CD14-positive monocyte (primary cell): Measurements from ENCODE around the gene SCRN1. TPM values are rescaled to one million over a fixed set of nuclear protein-coding genes. Genes with fewer than 3 reads are reported as not detected.
"Not testable (repeated sequence)": the region's sequence is repeated elsewhere in the genome, so short reads cannot be mapped to it uniquely, and the experiment has no call there.

Experiments used
- DNase-seq, 3 donors: peaks; one replicate each; pipeline ENCODE4 v3.0.0-alpha.2; 2011 to 2022
- H2AFZ ChIP-seq: 2 replicates; pipeline ENCODE4 v1.6.0; 2012; ENCODE audit warnings: mild to moderate bottlenecking, low read depth, low read length, inconsistent platforms; ENCODE audit not compliant: insufficient read depth, poor library complexity, severe bottlenecking
- H3K27ac ChIP-seq, 2 donors: 1 replicate in 1 of 2; 2 replicates in 1 of 2; pipeline ENCODE4 v1.5.1; 2012 to 2013; ENCODE audit warnings: low read length in 2 of 2, control low read depth in 1 of 2, inconsistent platforms in 1 of 2, low read depth in 1 of 2, mild to moderate bottlenecking in 1 of 2
- H3K27me3 ChIP-seq, 2 donors: one replicate each; pipeline versions ENCODE4 v1.6.0 to v1.6.1; 2011 to 2013; ENCODE audit warnings: low read length in 2 of 2; ENCODE audit not compliant: control insufficient read depth in 2 of 2, insufficient read depth in 2 of 2
- H3K36me3 ChIP-seq, 2 donors: replicated peaks in 1 of 2; 1 replicate in 1 of 2; 2 replicates in 1 of 2; pipeline versions ENCODE4 v1.5.1 to v1.6.1; 2012 to 2013; ENCODE audit warnings: low read length in 2 of 2, control low read depth in 1 of 2, inconsistent platforms in 1 of 2, mild to moderate bottlenecking in 1 of 2; ENCODE audit not compliant: insufficient read depth in 2 of 2, control insufficient read depth in 1 of 2
- H3K4me1 ChIP-seq, 2 donors: 1 replicate in 1 of 2; 2 replicates in 1 of 2; pipeline versions ENCODE4 v1.5.1 to v1.6.1; 2012 to 2013; ENCODE audit warnings: low read length in 2 of 2, control low read depth in 1 of 2, inconsistent platforms in 1 of 2, mild to moderate bottlenecking in 1 of 2, moderate library complexity in 1 of 2; ENCODE audit not compliant: insufficient read depth in 2 of 2, control insufficient read depth in 1 of 2
- H3K4me2 ChIP-seq: replicated peaks from 2 replicates; pipeline ENCODE3; 2012; ENCODE audit warnings: low read length, moderate library complexity, mild to moderate bottlenecking; ENCODE audit not compliant: poor library complexity, severe bottlenecking; ENCODE audit errors: extremely low read depth
- H3K4me3 ChIP-seq, 3 experiments: fragments of 200-600 bp in 1 of 3; sonication (generic) in 1 of 3; replicated peaks in 1 of 3; 1 replicate in 2 of 3; 2 replicates in 1 of 3; pipeline ENCODE4 v1.5.1; 2011 to 2013; ENCODE audit warnings: low read length in 3 of 3, mild to moderate bottlenecking in 3 of 3, control low read depth in 2 of 3, low read depth in 2 of 3, inconsistent platforms in 1 of 3, moderate library complexity in 1 of 3
- H3K79me2 ChIP-seq: 2 replicates; pipeline ENCODE4 v1.6.0; 2012; ENCODE audit warnings: mild to moderate bottlenecking, control low read depth, inconsistent platforms, low read length, moderate library complexity; ENCODE audit not compliant: insufficient read depth
- H3K9ac ChIP-seq: 2 replicates; pipeline ENCODE4 v1.6.0; 2017; ENCODE audit warnings: low read length, mild to moderate bottlenecking; ENCODE audit not compliant: insufficient read depth, poor library complexity, severe bottlenecking
- H3K9me3 ChIP-seq, 2 donors: replicated peaks in 1 of 2; 1 replicate in 1 of 2; 2 replicates in 1 of 2; pipeline versions ENCODE4 v1.5.1 to v1.6.1; 2012 to 2013; ENCODE audit warnings: low read length in 2 of 2, control low read depth in 1 of 2; ENCODE audit not compliant: control insufficient read depth in 1 of 2, insufficient read depth in 1 of 2
- H4K20me1 ChIP-seq: 2 replicates; pipeline ENCODE4 v1.6.0; 2012; ENCODE audit warnings: mild to moderate bottlenecking, low read length, control low read depth, moderate library complexity; ENCODE audit not compliant: insufficient read depth
- H3K27ac Mint-ChIP-seq, 7 donors: one replicate each; pipeline ENCODE4 v1.8.0; 2020; ENCODE audit warnings: mild to moderate bottlenecking in 7 of 7, mixed read lengths in 7 of 7, moderate library complexity in 6 of 7, inconsistent platforms in 2 of 7
- H3K27me3 Mint-ChIP-seq, 3 donors: one replicate each; pipeline ENCODE4 v1.8.0; 2021 to 2022; ENCODE audit warnings: low read depth in 3 of 3, mild to moderate bottlenecking in 3 of 3, mixed read lengths in 3 of 3, moderate library complexity in 3 of 3, inconsistent platforms in 1 of 3
- H3K36me3 Mint-ChIP-seq, 2 donors: one replicate each; pipeline ENCODE4 v1.8.0; 2020; ENCODE audit warnings: mixed read lengths in 2 of 2, inconsistent platforms in 1 of 2, mild to moderate bottlenecking in 1 of 2
- H3K4me1 Mint-ChIP-seq: one replicate; pipeline ENCODE4 v1.8.0; 2020; ENCODE audit warnings: mild to moderate bottlenecking, mixed read lengths
- H3K4me3 Mint-ChIP-seq, 2 donors: one replicate each; pipeline ENCODE4 v1.8.0; 2020; ENCODE audit warnings: mild to moderate bottlenecking in 2 of 2, mixed read lengths in 2 of 2, moderate library complexity in 1 of 2
- H3K9me3 Mint-ChIP-seq, 7 donors: one replicate each; pipeline ENCODE4 v1.8.0; 2020 to 2022; ENCODE audit warnings: mixed read lengths in 7 of 7, mild to moderate bottlenecking in 6 of 7, moderate library complexity in 6 of 7, inconsistent platforms in 2 of 7
- WGBS: methylation state at CpG from one replicate; pipeline ENCODE4 v1.1.5; 2013; ENCODE audit warnings: missing lambda C conversion rate; ENCODE audit not compliant: insufficient coverage; 5-methylcytosine and 5-hydroxymethylcytosine counted together
- intact Hi-C, 2 donors: fragments of 100-400 bp; cut with micrococcal nuclease; formaldehyde crosslinking; loops; one replicate each; pipeline versions ENCODE4 v1.15.0 to v1.15.1; 2023
- polyA plus RNA-seq, 3 donors: library from polyadenylated mRNA; depleted of rRNA in 1 of 3; unstranded in 2 of 3; stranded (reverse) in 1 of 3; fragments of 300-500 nt in 2 of 3; fragments of >200 nt in 1 of 3; fragmentation: Illumina TruSeq in 2 of 3; gene quantifications; 1 replicate in 2 of 3; 2 replicates in 1 of 3; pipeline ENCODE4 v1.2.3, GENCODE V29; 2012 to 2021
- TF ChIP-seq, protein P1 (sequence below): fragments of 200-600 bp; IDR thresholded peaks from one replicate; pipeline ENCODE4 v1.8.0; 2022; ENCODE audit warnings: antibody characterized with exemption, mild to moderate bottlenecking

The SCRN1 gene
- polyA plus RNA-seq, 3 donors: 8.4 to 12.1 (median 8.6) TPM

DNA sequence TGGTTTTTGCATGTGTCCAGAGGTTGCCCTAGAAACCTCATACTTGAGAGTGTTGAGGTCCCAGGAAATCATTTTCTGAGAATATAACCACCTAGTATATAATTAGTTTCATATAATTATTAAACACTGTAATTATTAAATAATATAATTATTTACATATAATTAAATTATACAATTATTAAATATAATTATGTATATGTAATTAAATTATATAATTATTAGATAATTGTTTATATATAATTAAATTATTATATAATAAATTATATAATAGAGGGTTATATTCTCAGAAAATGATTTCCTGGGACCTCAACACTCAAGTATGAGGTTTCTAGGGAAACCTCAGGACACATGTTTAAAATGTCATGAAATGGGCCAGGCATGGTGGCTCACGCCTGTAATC, 27.6 kb downstream of the SCRN1 start:
- peaks cover 13 to 14% of the 10 kb centered on the region in 2 donors for H3K36me3 Mint-ChIP-seq
- H3K4me3 Mint-ChIP-seq: no peak overlapping the region
- Histone ChIP-seq H3K9me3 (no peaks in the 10 kb centered on the region), H3K4me1 (peaks cover 0 to 4% of the 10 kb centered on the region in 2 donors), H3K36me3 (peaks cover 0 to 10% of the 10 kb centered on the region in 2 donors), H3K4me3 (no peak overlapping the region), H3K27me3 (no peaks in the 10 kb centered on the region), H3K27ac (no peak overlapping the region), H3K4me2 (no peak overlapping the region), H4K20me1 (no peaks in the 10 kb centered on the region), H3K79me2 (no peaks in the 10 kb centered on the region), H3K9ac (no peak overlapping the region), H2AFZ (no peak overlapping the region)
- H3K27me3 Mint-ChIP-seq: peaks cover 0 to 2% (median 0%) of the 10 kb centered on the region in 3 donors
- H3K9me3 Mint-ChIP-seq: peaks cover 0 to 2% (median 0%) of the 10 kb centered on the region in 7 donors
- H3K4me1 Mint-ChIP-seq: peaks cover 5% of the 10 kb centered on the region
- intact Hi-C loops: no loop called here
- H3K27ac Mint-ChIP-seq: no peak overlapping the region
- WGBS: 100% methylated on average over 1 of the region's 1 CpG
- DNase-seq: no peak
- TF ChIP-seq, protein P1, sequence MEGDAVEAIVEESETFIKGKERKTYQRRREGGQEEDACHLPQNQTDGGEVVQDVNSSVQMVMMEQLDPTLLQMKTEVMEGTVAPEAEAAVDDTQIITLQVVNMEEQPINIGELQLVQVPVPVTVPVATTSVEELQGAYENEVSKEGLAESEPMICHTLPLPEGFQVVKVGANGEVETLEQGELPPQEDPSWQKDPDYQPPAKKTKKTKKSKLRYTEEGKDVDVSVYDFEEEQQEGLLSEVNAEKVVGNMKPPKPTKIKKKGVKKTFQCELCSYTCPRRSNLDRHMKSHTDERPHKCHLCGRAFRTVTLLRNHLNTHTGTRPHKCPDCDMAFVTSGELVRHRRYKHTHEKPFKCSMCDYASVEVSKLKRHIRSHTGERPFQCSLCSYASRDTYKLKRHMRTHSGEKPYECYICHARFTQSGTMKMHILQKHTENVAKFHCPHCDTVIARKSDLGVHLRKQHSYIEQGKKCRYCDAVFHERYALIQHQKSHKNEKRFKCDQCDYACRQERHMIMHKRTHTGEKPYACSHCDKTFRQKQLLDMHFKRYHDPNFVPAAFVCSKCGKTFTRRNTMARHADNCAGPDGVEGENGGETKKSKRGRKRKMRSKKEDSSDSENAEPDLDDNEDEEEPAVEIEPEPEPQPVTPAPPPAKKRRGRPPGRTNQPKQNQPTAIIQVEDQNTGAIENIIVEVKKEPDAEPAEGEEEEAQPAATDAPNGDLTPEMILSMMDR: no peak

DNA sequence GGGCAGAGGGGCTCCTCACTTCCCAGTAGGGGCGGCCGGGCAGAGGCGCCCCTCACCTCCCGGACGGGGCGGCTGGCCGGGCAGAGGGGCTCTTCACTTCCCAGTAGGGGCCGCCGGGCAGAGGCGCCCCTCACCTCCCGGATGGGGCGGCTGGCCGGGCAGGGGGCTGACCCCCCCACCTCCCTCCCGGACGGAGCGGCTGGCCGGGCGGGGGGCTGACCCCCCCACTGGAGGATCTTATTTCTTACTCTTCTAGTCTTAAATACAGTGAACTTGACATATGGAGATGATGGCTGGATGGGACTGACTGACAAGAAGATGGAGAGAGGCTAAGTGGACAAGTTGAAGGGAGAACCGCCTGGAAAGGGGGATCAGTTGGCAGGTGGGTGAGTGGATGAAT, 28.0 kb downstream of the SCRN1 start:
- H3K36me3 ChIP-seq, H3K4me1 ChIP-seq, H3K9me3 Mint-ChIP-seq, H3K79me2 ChIP-seq, H3K27me3 ChIP-seq, H3K27me3 Mint-ChIP-seq, H2AFZ ChIP-seq, H3K4me3 ChIP-seq, DNase-seq, H4K20me1 ChIP-seq, H3K4me3 Mint-ChIP-seq, H3K9me3 ChIP-seq, H3K9ac ChIP-seq, H3K27ac ChIP-seq, intact Hi-C loops, H3K27ac Mint-ChIP-seq, H3K4me1 Mint-ChIP-seq, H3K4me2 ChIP-seq: not testable (repeated sequence)
- peaks cover 9 to 14% of the 10 kb centered on the region in 2 donors for H3K36me3 Mint-ChIP-seq
- no CpG with 5 or more reads among the region's 19 CpGs for WGBS
